Stimulated activated CD4-positive, alpha-beta T cell treated with anti-CD3 and anti-CD28 coated beads, Interleukin-15, amount 100 ng/mL, for 1 hour (primary cell): ENCODE results near the gene HMGB2.
A peak's percentile ranks its signal among the peaks of the same experiment; 100 is the strongest.

Source experiments
- DNase-seq, 2 donors: peaks; one replicate each; pipeline ENCODE4 v3.0.0-alpha.2; 2020; ENCODE audit warnings: low read depth in 1 of 2, low spot score in 1 of 2

HMGB2 gene

GRCh38 chr4:173288698-173289352 lies 45.3 kb downstream of the HMGB2 start:
- DNase-seq = no peak

- peak; percentile 27 to 35 for DNase-seq
These were observed 45.9 kb downstream of the HMGB2 start for GRCh38 chr4:173288296-173288695.

GRCh38 chr4:173287486-173287885 lies 46.7 kb downstream of the HMGB2 start:
- no peak for DNase-seq

GRCh38 chr4:173284463-173284862 lies 49.7 kb downstream of the HMGB2 start:
- DNase-seq = no peak

- DNase-seq = no peak
These were observed 51.5 kb downstream of the HMGB2 start for GRCh38 chr4:173282626-173283025.

- DNase-seq = no peak
These were observed 51.9 kb downstream of the HMGB2 start for GRCh38 chr4:173282256-173282562.

GRCh38 chr4:173281406-173282255 lies 52.5 kb downstream of the HMGB2 start:
- no peak for DNase-seq
